B cell (primary cell): ENCODE data around the gene KCTD17.

Experiments used
- EZH2 ChIP-seq: IDR thresholded peaks from 2 replicates; pipeline ENCODE4 v1.6.1; 2012; ENCODE audit warnings: borderline replicate concordance, low read depth, mild to moderate bottlenecking, moderate library complexity, low read length; ENCODE audit not compliant: insufficient read depth, poor library complexity, severe bottlenecking
- TF ChIP-seq, protein P1 (sequence below): fragments of 200-600 bp; IDR thresholded peaks from one replicate; pipeline ENCODE4 v1.8.0; 2022; ENCODE audit warnings: antibody characterized with exemption, mild to moderate bottlenecking

DNA sequence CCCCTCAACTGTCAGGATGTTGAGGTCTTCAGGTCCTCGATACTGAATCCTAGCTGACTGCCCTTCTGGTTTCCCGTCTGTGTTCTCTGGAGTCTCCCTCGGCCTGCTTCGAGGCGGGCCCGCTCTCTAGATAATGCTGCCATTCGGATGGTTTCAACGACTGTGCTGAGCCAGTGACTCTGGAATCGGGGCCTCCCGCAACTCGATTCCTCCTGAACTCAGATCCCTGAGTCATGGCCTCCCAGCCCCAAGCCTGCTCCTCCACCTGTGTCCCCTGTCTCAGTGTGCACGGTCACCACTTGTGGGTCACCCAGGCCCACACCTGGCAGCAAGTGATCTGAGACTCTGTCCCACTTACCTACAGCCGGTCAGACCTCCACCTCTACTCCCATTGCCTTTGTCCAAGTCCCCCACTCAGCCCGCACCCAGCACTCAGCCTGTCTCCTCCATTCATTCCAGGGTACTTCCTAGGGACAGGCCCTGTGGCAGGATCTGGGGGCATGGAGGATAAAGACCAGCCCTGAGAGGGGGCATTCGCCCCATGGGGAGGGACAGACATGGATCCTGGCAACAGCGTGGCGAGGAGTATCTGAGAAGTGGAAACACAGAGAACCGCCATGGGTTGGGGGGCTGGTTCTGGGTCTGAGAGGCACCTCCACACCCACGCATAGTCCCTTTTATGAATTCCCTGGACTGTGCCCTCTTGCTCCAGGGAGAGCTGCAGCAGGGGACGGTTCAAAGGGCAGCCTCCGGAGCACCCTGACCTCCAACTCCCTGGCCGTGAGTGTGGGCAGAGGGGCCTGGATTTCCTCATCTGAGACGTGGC, 17.7 kb upstream of the KCTD17 start:
- TF ChIP-seq, protein P1, sequence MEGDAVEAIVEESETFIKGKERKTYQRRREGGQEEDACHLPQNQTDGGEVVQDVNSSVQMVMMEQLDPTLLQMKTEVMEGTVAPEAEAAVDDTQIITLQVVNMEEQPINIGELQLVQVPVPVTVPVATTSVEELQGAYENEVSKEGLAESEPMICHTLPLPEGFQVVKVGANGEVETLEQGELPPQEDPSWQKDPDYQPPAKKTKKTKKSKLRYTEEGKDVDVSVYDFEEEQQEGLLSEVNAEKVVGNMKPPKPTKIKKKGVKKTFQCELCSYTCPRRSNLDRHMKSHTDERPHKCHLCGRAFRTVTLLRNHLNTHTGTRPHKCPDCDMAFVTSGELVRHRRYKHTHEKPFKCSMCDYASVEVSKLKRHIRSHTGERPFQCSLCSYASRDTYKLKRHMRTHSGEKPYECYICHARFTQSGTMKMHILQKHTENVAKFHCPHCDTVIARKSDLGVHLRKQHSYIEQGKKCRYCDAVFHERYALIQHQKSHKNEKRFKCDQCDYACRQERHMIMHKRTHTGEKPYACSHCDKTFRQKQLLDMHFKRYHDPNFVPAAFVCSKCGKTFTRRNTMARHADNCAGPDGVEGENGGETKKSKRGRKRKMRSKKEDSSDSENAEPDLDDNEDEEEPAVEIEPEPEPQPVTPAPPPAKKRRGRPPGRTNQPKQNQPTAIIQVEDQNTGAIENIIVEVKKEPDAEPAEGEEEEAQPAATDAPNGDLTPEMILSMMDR, result no peak
- TF ChIP-seq EZH2, result no peak
